Measurements from ENCODE around the gene MYOM1. TPM values are rescaled to one million over a fixed set of nuclear protein-coding genes. Genes with fewer than 3 reads are reported as not detected.

The MYOM1 gene
- total RNA-seq, 1 experiment from 2014 or later, result 0.41 TPM

- TF ChIP-seq CTCF (IDR thresholded peaks at IDR 0.05; ENCODE audit: insufficient read depth in 1 of 2, low read depth in 1 of 2, low read length in 1 of 2, severe bottlenecking in 1 of 2, unreplicated experiment in 1 of 2), result no peak
- peak; percentile 69 to 76 for DNase-seq
- Mint-ChIP-seq H3K4me1 (ENCODE audit: low read depth, unreplicated experiment) (peaks cover 20% of the 10 kb centered on the region), H3K4me3 (ENCODE audit: unreplicated experiment) (no peak overlapping the region), H3K27me3 (ENCODE audit: insufficient read depth, unreplicated experiment) (no peaks in the 10 kb centered on the region), H3K36me3 (ENCODE audit: insufficient read depth, unreplicated experiment) (no peaks in the 10 kb centered on the region), H3K27ac (ENCODE audit: unreplicated experiment) (peak overlapping the region; percentile 35), H3K9me3 (ENCODE audit: unreplicated experiment) (peaks cover 5% of the 10 kb centered on the region)
- ChIA-PET POLR2A (interaction anchor here (0.5 kb wide), 1 partner anchor 254 kb away, joined by 3 read pairs; no protein-coding TSS in a partner anchor), CTCF (no interaction called here)
- Histone ChIP-seq H3K4me3 (ENCODE audit: low read depth, low read length) (no peak overlapping the region), H3K4me1 (peaks cover 52% of the 10 kb centered on the region), H3K27me3 (replicated peaks; ENCODE audit: control insufficient read depth, insufficient read depth, low read length) (no peaks in the 10 kb centered on the region), H3K36me3 (ENCODE audit: control insufficient read depth, insufficient read depth, low read length) (no peaks in the 10 kb centered on the region), H3K9me3 (peaks cover 21% of the 10 kb centered on the region)
- intact Hi-C loops (cut with micrococcal nuclease; ENCODE audit: unreplicated experiment), result loop anchor here (1.0 to 5.0 kb wide), 2 partner anchors 22 to 140 kb away; partner anchors contain the start of gene MYL12A
- BruUV-seq (replicated peaks), result no TSS peak
Observed at GRCh38 chr18:3107740-3108151, 112.0 kb downstream of the MYOM1 start.

- ChIA-PET CTCF (no interaction called here), POLR2A (no interaction called here)
- H3K27ac Mint-ChIP-seq (ENCODE audit: unreplicated experiment), result peak overlapping the region; percentile 45
- Histone ChIP-seq H3K27me3 (replicated peaks; ENCODE audit: control insufficient read depth, insufficient read depth, low read length) (no peaks in the 10 kb centered on the region), H3K4me3 (ENCODE audit: low read depth, low read length) (no peak overlapping the region), H3K9me3 (peaks cover 15% of the 10 kb centered on the region), H3K36me3 (ENCODE audit: control insufficient read depth, insufficient read depth, low read length) (no peaks in the 10 kb centered on the region), H3K4me1 (peaks cover 39% of the 10 kb centered on the region)
- no peak for DNase-seq
- no peaks in the 10 kb centered on the region for H3K36me3 Mint-ChIP-seq (ENCODE audit: insufficient read depth, unreplicated experiment)
- BruUV-seq (replicated peaks), result no TSS peak
- H3K27me3 Mint-ChIP-seq (ENCODE audit: insufficient read depth, unreplicated experiment), result no peaks in the 10 kb centered on the region
- peaks cover 9% of the 10 kb centered on the region for H3K9me3 Mint-ChIP-seq (ENCODE audit: unreplicated experiment)
- no peak overlapping the region for H3K4me3 Mint-ChIP-seq (ENCODE audit: unreplicated experiment)
- TF ChIP-seq CTCF (IDR thresholded peaks at IDR 0.05; ENCODE audit: insufficient read depth in 1 of 2, low read depth in 1 of 2, low read length in 1 of 2, severe bottlenecking in 1 of 2, unreplicated experiment in 1 of 2), result no peak
- intact Hi-C loops (cut with micrococcal nuclease; ENCODE audit: unreplicated experiment), result loop anchor here (5.0 kb wide), 1 partner anchor 143 kb away; the partner anchor contains the start of gene MYL12A
- H3K4me1 Mint-ChIP-seq (ENCODE audit: low read depth, unreplicated experiment), result peaks cover 28% of the 10 kb centered on the region
Observed at GRCh38 chr18:3104190-3105054, 115.3 kb downstream of the MYOM1 start.

GRCh38 chr18:3103576-3103975 lies 116.2 kb downstream of the MYOM1 start:
- H3K9me3 ChIP-seq, result peaks cover 9% of the 10 kb centered on the region
- peaks cover 32% of the 10 kb centered on the region for H3K4me1 ChIP-seq
- ChIA-PET CTCF (no interaction called here), POLR2A (no interaction called here)
- Mint-ChIP-seq H3K27ac (ENCODE audit: unreplicated experiment) (no peak overlapping the region), H3K4me3 (ENCODE audit: unreplicated experiment) (no peak overlapping the region), H3K36me3 (ENCODE audit: insufficient read depth, unreplicated experiment) (no peaks in the 10 kb centered on the region), H3K27me3 (ENCODE audit: insufficient read depth, unreplicated experiment) (no peaks in the 10 kb centered on the region), H3K4me1 (ENCODE audit: low read depth, unreplicated experiment) (peaks cover 28% of the 10 kb centered on the region), H3K9me3 (ENCODE audit: unreplicated experiment) (peaks cover 9% of the 10 kb centered on the region)
- no peak for TF ChIP-seq CTCF (IDR thresholded peaks at IDR 0.05; ENCODE audit: insufficient read depth in 1 of 2, low read depth in 1 of 2, low read length in 1 of 2, severe bottlenecking in 1 of 2, unreplicated experiment in 1 of 2)
- no peaks in the 10 kb centered on the region for H3K36me3 ChIP-seq (ENCODE audit: control insufficient read depth, insufficient read depth, low read length)
- no peak overlapping the region for H3K4me3 ChIP-seq (ENCODE audit: low read depth, low read length)
- H3K27me3 ChIP-seq (replicated peaks; ENCODE audit: control insufficient read depth, insufficient read depth, low read length), result no peaks in the 10 kb centered on the region
- DNase-seq, result no peak
- BruUV-seq (replicated peaks), result no TSS peak
- intact Hi-C loops (cut with micrococcal nuclease; ENCODE audit: unreplicated experiment), result no loop called here

Measured in Caco-2 (cell line).